Embryonic facial prominence (tissue), 1 donor: Measurements from ENCODE around the gene USH2A.

Experiments used
- DNase-seq: peaks from one replicate; pipeline ENCODE4 v3.0.0-alpha.2; 2016; ENCODE audit errors: extremely low spot score

The USH2A gene

GRCh38 chr1:216290074-216290473, 133.2 kb downstream of the USH2A start:
- no peak for DNase-seq

GRCh38 chr1:216285052-216285451, 138.2 kb downstream of the USH2A start:
- DNase-seq, result no peak

- no peak for DNase-seq
Measured at GRCh38 chr1:216281757-216282156, 141.5 kb downstream of the USH2A start.

- no peak for DNase-seq
Measured at GRCh38 chr1:216270086-216270773, 153.0 kb downstream of the USH2A start.

- no peak for DNase-seq
Measured at GRCh38 chr1:216261631-216262030, 161.6 kb downstream of the USH2A start.

- DNase-seq, result no peak
Measured at GRCh38 chr1:216258856-216259255, 164.4 kb downstream of the USH2A start.

- no peak for DNase-seq
Measured at GRCh38 chr1:216258386-216258785, 164.9 kb downstream of the USH2A start.

- DNase-seq, result no peak
Measured at GRCh38 chr1:216250861-216251260, 172.4 kb downstream of the USH2A start.

- no peak for DNase-seq
Measured at GRCh38 chr1:216248628-216249027, 174.6 kb downstream of the USH2A start.

GRCh38 chr1:216247937-216248336, 175.3 kb downstream of the USH2A start:
- no peak for DNase-seq

- DNase-seq, result no peak
Measured at GRCh38 chr1:216246577-216247203, 176.6 kb downstream of the USH2A start.

- DNase-seq, result no peak
Measured at GRCh38 chr1:216238844-216239243, 184.4 kb downstream of the USH2A start.

- no peak for DNase-seq
Measured at GRCh38 chr1:216237927-216238542, 185.2 kb downstream of the USH2A start.

- DNase-seq, result no peak
Measured at GRCh38 chr1:216224233-216224632, 199.0 kb downstream of the USH2A start.

GRCh38 chr1:216223486-216223885, 199.8 kb downstream of the USH2A start:
- DNase-seq, result no peak

GRCh38 chr1:216222288-216222687, 201.0 kb downstream of the USH2A start:
- no peak for DNase-seq

- peak; percentile 70 for DNase-seq
Measured at GRCh38 chr1:216221260-216221700, 202.0 kb downstream of the USH2A start.

- no peak for DNase-seq
Measured at GRCh38 chr1:216216305-216216704, 206.9 kb downstream of the USH2A start.

GRCh38 chr1:216215169-216215568, 208.1 kb downstream of the USH2A start:
- no peak for DNase-seq

GRCh38 chr1:216212826-216213225, 210.4 kb downstream of the USH2A start:
- no peak for DNase-seq

GRCh38 chr1:216210081-216210480, 213.2 kb downstream of the USH2A start:
- DNase-seq, result no peak

GRCh38 chr1:216209125-216209524, 214.1 kb downstream of the USH2A start:
- DNase-seq, result no peak

- DNase-seq, result no peak
Measured at GRCh38 chr1:216207154-216207553, 216.1 kb downstream of the USH2A start.
